ENCODE measurements around the gene MMP20.
A peak's percentile ranks its signal among the peaks of the same experiment; 100 is the strongest.

MMP20 gene

DNA sequence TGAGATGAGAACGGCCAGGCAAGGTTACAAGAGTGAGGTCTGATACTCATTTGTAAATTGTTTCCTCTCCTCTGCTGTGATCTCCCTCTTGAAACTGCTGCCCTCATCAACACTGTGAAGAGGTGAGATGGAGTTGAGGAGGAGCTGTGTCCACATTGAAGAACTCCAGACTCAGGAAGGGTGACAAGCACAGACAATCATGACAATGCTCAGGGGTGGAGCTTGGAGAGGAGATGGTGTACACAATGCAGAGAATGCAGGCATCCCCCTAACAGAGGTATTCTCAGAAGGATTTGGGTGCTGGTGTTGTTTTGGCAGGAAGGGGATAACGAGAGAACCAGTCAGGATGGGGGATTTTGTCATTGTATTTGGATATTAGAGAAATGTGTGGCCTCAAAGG lies 73.1 kb downstream of the MMP20 start:
- DNase-seq: no peak

- DNase-seq: no peak
Observed at GRCh38 chr11:102551169-102551781, 73.9 kb downstream of the MMP20 start.

- peak; percentile 28 for DNase-seq
Observed at GRCh38 chr11:102546923-102547471, 78.1 kb downstream of the MMP20 start.

DNA sequence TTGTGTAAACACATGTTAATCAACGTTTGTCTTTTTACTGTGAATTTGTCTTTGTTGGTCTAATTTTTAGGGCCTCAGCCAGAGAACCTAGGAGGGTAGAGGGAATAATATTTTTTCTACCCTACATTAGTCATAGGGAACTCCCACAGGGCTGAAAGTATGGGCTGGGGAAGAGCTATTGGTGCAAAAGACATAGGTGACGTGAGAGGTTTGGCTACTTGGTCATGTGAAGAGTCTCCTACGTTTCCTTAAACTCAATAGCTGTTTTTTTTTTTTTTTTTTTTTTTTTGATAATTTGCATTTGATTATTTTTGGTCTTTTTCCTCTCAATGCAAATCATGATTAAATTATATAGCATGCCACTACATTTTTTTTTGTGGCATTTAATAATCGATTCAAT lies 78.7 kb downstream of the MMP20 start:
- DNase-seq: no peak

GRCh38 chr11:102545701-102546100 lies 79.4 kb downstream of the MMP20 start:
- DNase-seq: no peak

GRCh38 chr11:102544594-102544993 lies 80.5 kb downstream of the MMP20 start:
- no peak for DNase-seq

DNA sequence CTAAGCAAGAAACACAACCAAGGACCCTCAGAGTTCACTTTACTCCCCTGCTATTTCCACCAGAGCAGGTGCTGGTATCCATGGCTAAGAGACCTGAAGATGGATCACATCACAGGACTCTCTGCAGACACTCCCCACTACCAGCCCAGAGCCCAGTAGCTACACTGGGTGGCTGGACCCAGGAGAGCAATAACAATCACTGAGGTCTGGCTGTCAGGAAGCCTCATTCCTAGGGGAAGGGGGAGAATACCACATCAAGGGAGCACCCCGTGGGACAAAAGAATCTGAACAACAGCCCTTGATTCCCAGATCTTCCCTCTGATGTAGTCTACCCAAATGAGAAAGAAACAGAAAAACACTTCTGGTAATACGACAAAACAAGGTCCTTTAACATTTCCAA lies 85.6 kb downstream of the MMP20 start:
- DNase-seq: no peak

DNA sequence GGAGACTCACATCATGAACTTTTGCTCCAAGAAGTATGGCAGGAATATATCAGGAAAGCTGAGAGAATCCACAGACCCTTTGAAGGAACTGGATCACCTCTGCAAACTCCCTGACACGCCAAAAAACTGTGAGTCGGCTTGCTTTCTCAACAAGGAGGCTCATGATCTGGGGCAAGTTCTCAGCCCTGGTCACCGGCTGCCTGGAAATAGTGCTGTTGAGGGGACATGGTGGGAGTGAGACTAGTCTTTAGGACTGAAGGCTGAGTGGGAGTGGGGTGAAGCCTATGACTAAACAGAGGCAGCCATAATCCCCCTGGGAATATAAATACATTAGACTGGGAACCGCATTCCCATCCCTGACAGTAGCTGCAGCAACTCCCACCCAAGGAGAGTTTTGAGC lies 86.2 kb downstream of the MMP20 start:
- DNase-seq: no peak

- DNase-seq: no peak
Observed at GRCh38 chr11:102534261-102534872, 90.8 kb downstream of the MMP20 start.

GRCh38 chr11:102530558-102530957 lies 94.6 kb downstream of the MMP20 start, which contains the start of gene MMP7:
MMP7 (minus strand) TSS chr11:102530747; CDS start chr11:102530700, 47 bp downstream.
- DNase-seq: peak; percentile 70

- DNase-seq: no peak
Observed at GRCh38 chr11:102528618-102529017, 96.5 kb downstream of the MMP20 start.

- no peak for DNase-seq
Observed at GRCh38 chr11:102527684-102528083, 97.4 kb downstream of the MMP20 start.

- DNase-seq: no peak
Observed at GRCh38 chr11:102527041-102527440, 98.1 kb downstream of the MMP20 start.
